HL-60 (cell line): ENCODE measurements around the gene KCNC1.

Experiments used
- DNase-seq, 2 experiments: peaks; one replicate each; pipeline ENCODE4 v3.0.0-alpha.2; 2010 to 2020; ENCODE audit warnings: low read depth in 1 of 2, low spot score in 1 of 2
- H3K27ac ChIP-seq: fragments of 250-450 bp; sonication (Bioruptor Pico); replicated peaks from 2 replicates; pipeline ENCODE4 v1.5.1; 2020; ENCODE audit warnings: mild to moderate bottlenecking, moderate library complexity
- H3K27me3 ChIP-seq: fragments of 250-450 bp; sonication (Bioruptor Pico); 2 replicates; pipeline ENCODE4 v1.5.1; 2021; ENCODE audit warnings: mild to moderate bottlenecking, moderate library complexity; ENCODE audit not compliant: insufficient read depth, poor library complexity, severe bottlenecking
- H3K4me3 ChIP-seq: replicated peaks from 2 replicates; pipeline ENCODE4 v1.5.1; 2011; ENCODE audit warnings: mild to moderate bottlenecking, control low read depth, low read length; ENCODE audit not compliant: insufficient read depth
- GABPA ChIP-seq: IDR thresholded peaks from 2 replicates; pipeline ENCODE4 v1.6.1; 2012; ENCODE audit warnings: low read depth
- POLR2AphosphoS5 ChIP-seq: IDR thresholded peaks from 2 replicates; pipeline ENCODE4 v1.6.1; 2012; ENCODE audit warnings: low read depth
- SPI1 ChIP-seq: IDR thresholded peaks from 2 replicates; pipeline ENCODE4 v1.6.1; 2012; ENCODE audit warnings: low read depth, mild to moderate bottlenecking, borderline replicate concordance
- TF ChIP-seq, protein P1 (sequence below): IDR thresholded peaks from 2 replicates; pipeline ENCODE4 v1.6.1; 2012; ENCODE audit warnings: low read depth; ENCODE audit not compliant: insufficient replicate concordance
- TF ChIP-seq, protein P2 (sequence below): IDR thresholded peaks from one replicate; pipeline ENCODE4 v1.5.1; 2011; ENCODE audit warnings: low read length, control low read depth, inconsistent platforms; ENCODE audit not compliant: insufficient read depth

The KCNC1 gene

GRCh38 chr11:17748044-17748443 lies 13.5 kb downstream of the KCNC1 start:
- Histone ChIP-seq H3K4me3 (no peak overlapping the region), H3K27me3 (no peaks in the 10 kb centered on the region), H3K27ac (no peak overlapping the region)
- no peak for DNase-seq
- no peak for TF ChIP-seq GABPA
- TF ChIP-seq, protein P1, sequence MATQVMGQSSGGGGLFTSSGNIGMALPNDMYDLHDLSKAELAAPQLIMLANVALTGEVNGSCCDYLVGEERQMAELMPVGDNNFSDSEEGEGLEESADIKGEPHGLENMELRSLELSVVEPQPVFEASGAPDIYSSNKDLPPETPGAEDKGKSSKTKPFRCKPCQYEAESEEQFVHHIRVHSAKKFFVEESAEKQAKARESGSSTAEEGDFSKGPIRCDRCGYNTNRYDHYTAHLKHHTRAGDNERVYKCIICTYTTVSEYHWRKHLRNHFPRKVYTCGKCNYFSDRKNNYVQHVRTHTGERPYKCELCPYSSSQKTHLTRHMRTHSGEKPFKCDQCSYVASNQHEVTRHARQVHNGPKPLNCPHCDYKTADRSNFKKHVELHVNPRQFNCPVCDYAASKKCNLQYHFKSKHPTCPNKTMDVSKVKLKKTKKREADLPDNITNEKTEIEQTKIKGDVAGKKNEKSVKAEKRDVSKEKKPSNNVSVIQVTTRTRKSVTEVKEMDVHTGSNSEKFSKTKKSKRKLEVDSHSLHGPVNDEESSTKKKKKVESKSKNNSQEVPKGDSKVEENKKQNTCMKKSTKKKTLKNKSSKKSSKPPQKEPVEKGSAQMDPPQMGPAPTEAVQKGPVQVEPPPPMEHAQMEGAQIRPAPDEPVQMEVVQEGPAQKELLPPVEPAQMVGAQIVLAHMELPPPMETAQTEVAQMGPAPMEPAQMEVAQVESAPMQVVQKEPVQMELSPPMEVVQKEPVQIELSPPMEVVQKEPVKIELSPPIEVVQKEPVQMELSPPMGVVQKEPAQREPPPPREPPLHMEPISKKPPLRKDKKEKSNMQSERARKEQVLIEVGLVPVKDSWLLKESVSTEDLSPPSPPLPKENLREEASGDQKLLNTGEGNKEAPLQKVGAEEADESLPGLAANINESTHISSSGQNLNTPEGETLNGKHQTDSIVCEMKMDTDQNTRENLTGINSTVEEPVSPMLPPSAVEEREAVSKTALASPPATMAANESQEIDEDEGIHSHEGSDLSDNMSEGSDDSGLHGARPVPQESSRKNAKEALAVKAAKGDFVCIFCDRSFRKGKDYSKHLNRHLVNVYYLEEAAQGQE = no peak
- TF ChIP-seq, protein P2, sequence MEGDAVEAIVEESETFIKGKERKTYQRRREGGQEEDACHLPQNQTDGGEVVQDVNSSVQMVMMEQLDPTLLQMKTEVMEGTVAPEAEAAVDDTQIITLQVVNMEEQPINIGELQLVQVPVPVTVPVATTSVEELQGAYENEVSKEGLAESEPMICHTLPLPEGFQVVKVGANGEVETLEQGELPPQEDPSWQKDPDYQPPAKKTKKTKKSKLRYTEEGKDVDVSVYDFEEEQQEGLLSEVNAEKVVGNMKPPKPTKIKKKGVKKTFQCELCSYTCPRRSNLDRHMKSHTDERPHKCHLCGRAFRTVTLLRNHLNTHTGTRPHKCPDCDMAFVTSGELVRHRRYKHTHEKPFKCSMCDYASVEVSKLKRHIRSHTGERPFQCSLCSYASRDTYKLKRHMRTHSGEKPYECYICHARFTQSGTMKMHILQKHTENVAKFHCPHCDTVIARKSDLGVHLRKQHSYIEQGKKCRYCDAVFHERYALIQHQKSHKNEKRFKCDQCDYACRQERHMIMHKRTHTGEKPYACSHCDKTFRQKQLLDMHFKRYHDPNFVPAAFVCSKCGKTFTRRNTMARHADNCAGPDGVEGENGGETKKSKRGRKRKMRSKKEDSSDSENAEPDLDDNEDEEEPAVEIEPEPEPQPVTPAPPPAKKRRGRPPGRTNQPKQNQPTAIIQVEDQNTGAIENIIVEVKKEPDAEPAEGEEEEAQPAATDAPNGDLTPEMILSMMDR = no peak
- no peak for TF ChIP-seq SPI1
- TF ChIP-seq POLR2AphosphoS5 = no peak

DNA sequence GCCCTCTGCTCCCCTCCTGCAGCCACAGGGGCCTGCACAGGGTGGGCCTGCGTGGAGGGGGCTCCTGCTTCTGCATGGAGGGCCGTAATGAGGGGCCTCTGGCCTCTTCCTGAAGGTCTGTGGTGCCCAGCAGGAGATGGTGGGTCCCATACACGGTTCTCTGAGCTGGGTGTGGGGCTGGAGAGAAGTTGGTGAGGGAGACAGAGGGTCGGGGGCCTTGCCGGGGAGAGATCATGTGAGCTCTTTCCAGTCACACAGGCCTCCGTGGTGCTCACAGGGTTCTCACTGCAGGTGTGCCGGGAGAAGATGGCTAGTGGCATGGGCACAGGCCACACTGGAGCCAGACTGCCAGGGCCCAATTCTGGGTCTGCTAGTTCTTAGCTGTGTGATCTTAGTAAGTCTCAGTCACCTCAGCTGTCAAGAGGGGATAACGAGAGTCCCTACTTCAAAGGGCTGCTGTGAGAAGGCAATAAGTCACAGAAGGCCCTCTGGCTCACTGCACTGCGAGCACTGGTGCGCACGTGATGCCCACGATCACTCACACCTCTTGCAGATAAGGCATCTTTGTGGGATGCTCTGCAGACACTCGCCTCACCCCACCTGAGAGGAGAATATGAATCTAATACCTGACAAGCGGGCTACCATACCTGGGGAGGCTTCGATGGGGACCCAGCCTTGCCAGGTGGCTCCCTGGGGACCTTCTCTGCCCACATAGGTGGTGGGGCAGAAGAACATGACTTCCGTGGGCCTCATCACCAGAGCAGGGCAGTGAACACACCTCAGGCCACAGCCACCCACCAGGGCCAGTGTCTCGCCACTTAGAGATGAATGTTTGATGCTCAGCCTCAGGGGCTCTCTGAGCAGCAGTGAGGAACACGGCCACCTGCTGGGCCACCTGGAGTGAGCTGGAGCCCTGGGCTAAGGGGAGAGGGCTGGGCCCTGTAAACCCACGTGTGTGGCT lies 14.5 kb downstream of the KCNC1 start:
- Histone ChIP-seq H3K4me3 (no peak overlapping the region), H3K27ac (no peak overlapping the region), H3K27me3 (no peaks in the 10 kb centered on the region)
- no peak for TF ChIP-seq SPI1
- TF ChIP-seq POLR2AphosphoS5 = no peak
- no peak for TF ChIP-seq GABPA
- TF ChIP-seq, protein P1 = no peak
- TF ChIP-seq, protein P2 = no peak
- no peak for DNase-seq

DNA sequence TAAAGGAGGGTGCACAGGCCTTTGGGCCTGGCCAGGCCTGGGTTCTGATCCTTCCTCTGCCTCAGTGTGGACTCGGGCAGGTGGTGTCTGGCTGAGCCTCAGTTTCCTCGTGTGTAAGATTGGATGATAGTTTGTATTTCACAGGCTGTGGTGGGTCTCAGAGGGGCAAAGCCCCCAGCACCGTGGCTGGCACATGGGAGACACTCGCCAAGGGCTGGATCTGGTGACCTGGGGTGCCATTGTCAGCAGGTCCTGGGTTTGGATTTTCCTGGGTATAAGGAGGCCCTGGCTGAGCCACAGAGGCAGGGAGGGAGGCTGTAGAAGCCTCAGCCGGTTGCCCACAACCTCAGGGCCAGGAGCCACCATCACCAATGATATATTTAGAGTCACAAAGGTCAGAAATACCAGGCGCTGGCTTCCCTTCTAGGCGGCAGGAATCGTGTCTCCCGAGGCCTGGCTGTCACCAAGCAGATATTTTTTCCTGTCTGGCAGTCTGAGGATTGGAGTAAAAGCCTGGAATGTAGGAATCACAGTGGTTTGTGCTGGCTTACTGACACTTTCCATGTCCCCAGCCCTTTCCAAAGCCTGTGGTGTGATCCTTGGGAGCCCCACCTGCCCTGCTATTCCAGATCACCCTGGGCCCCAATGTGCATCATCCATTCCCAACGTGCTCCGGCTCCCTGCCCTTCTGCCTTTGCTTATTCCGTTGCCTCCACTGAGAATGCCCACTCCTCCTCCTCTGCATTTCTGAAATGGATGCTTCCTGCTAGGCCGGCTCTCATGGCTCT lies 15.6 kb downstream of the KCNC1 start:
- no peak for DNase-seq
- TF ChIP-seq SPI1 = no peak
- TF ChIP-seq GABPA = no peak
- TF ChIP-seq POLR2AphosphoS5 = no peak
- TF ChIP-seq, protein P1 = no peak
- TF ChIP-seq, protein P2 = no peak
- H3K4me3 ChIP-seq = no peak overlapping the region
- H3K27ac ChIP-seq = no peak overlapping the region
- no peaks in the 10 kb centered on the region for H3K27me3 ChIP-seq
